ENCODE results near the gene JAML. TPM values are rescaled to one million over a fixed set of nuclear protein-coding genes. Genes with fewer than 3 reads are reported as not detected.

The JAML gene
- total and polyA plus RNA-seq, 2 of the 13 experiments (the other 11 are each of a cell fraction or from before 2014, with no cell fraction given) = 2.0 to 3.3 TPM

DNA sequence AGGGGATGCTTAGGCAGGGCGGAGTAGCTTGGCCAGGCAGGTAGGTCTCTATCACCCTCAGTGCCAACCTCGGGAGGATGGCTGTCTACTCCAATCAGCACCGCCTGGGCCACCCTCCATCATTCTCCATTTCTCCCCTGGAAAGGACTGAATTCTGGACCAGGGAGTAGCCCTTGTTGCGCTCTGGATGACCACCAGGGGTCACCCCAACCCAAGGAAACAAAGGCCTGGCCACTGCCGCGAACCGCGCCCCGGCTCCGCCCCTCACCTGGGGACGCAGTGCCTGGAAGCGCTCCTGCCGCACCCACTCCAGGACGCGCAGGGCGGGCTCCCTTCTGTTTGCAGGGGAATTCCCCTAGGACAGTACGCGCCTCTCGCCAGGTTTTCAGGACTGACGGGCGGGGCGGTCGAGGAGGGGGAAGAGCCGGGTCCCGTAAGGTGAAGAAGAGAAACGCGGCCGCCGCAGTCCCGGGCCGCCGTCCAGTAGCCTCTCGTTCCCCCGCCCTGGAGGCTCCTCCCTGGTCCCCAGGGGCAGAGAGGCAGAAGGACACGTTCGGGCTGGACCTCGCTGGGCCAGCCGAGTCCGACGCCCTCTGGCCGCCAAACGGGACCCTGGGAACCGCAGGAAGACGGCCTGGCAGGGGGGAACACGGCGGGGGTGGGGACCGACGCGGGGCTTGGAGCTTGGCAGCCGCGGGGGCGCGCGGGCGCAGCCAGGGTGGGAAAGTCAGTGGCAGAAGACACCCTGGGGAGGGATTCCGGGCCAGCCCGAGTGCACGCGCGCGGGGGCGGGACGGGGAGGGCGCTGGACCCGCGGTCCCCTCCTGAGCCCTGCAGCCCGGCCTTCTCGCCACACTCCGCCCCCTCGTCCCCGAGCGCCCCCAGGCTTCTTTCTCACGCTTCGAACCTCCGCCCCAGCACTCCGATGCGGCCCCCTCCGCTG is 79.3 kb downstream of the JAML start (continued):
- TF ChIP-seq THRA (CRISPR knock-in tag; IDR thresholded peaks at IDR 0.05; ENCODE audit: borderline replicate concordance) (peak; percentile 39; the same call in 1 of the 2 replicates), THAP8 (CRISPR knock-in tag; IDR thresholded peaks at IDR 0.05; ENCODE audit: borderline replicate concordance) (0 out of 2 replicates have a peak, but pooled peaks have one; percentile 25), ZNF329 (CRISPR knock-in tag; IDR thresholded peaks at IDR 0.05; ENCODE audit: low read depth) (no peak), ZUFSP (CRISPR knock-in tag; IDR thresholded peaks at IDR 0.05; ENCODE audit: borderline replicate concordance) (no peak), ZEB1 (IDR thresholded peaks at IDR 0.05; ENCODE audit: insufficient replicate concordance, low read depth) (peak; percentile 88), KAT8 (CRISPR knock-in tag; IDR thresholded peaks at IDR 0.05) (peak; percentile 29; the same call in 1 of the 2 replicates), GTF2F1 (IDR thresholded peaks at IDR 0.05; ENCODE audit: low read length) (no peak), ZNF484 (CRISPR knock-in tag; IDR thresholded peaks at IDR 0.05; ENCODE audit: borderline replicate concordance, low read depth) (no peak), ZNF547 (CRISPR knock-in tag; IDR thresholded peaks at IDR 0.05) (0 out of 2 replicates have a peak, but pooled peaks have one; percentile 38), MZF1 (CRISPR knock-in tag; IDR thresholded peaks at IDR 0.05; ENCODE audit: borderline replicate concordance) (0 out of 2 replicates have a peak, but pooled peaks have one; percentile 33), PAX8 (CRISPR knock-in tag; IDR thresholded peaks at IDR 0.05; ENCODE audit: borderline replicate concordance) (no peak), SRY (CRISPR knock-in tag; IDR thresholded peaks at IDR 0.05) (0 out of 2 replicates have a peak, but pooled peaks have one; percentile 41), TOPORS (CRISPR knock-in tag; IDR thresholded peaks at IDR 0.05) (no peak), EP300 (IDR thresholded peaks at IDR 0.05; ENCODE audit: low read depth in 2 of 2, low read length in 2 of 2) (no peak), EP300 (CRISPR knock-in tag; IDR thresholded peaks at IDR 0.05; ENCODE audit: borderline replicate concordance) (no peak), DMAP1 (CRISPR knock-in tag; IDR thresholded peaks at IDR 0.05) (peak; percentile 59; the same call in 1 of the 2 replicates), ZNF496 (CRISPR knock-in tag; IDR thresholded peaks at IDR 0.05; ENCODE audit: insufficient replicate concordance) (no peak), SP1 (IDR thresholded peaks at IDR 0.05) (no peak), SP1 (CRISPR knock-in tag; IDR thresholded peaks at IDR 0.05) (peak; percentile 52; the same call in 1 of the 2 replicates), ZNF326 (CRISPR knock-in tag; IDR thresholded peaks at IDR 0.05; ENCODE audit: borderline replicate concordance) (no peak), KDM3A (CRISPR knock-in tag; IDR thresholded peaks at IDR 0.05; ENCODE audit: low read depth) (peak; percentile 61; the same call in 1 of the 2 replicates)
- TF ChIP-seq, protein P1, sequence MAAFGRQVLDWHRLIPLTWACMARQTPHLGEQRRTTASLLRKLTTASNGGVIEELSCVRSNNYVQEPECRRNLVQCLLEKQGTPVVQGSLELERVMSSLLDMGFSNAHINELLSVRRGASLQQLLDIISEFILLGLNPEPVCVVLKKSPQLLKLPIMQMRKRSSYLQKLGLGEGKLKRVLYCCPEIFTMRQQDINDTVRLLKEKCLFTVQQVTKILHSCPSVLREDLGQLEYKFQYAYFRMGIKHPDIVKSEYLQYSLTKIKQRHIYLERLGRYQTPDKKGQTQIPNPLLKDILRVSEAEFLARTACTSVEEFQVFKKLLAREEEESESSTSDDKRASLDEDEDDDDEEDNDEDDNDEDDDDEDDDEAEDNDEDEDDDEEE (CRISPR knock-in tag; IDR thresholded peaks at IDR 0.05) = no peak; the same call in none of the 2 replicates
- TF ChIP-seq, protein P2, sequence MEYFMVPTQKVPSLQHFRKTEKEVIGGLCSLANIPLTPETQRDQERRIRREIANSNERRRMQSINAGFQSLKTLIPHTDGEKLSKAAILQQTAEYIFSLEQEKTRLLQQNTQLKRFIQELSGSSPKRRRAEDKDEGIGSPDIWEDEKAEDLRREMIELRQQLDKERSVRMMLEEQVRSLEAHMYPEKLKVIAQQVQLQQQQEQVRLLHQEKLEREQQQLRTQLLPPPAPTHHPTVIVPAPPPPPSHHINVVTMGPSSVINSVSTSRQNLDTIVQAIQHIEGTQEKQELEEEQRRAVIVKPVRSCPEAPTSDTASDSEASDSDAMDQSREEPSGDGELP (IDR thresholded peaks at IDR 0.05; ENCODE audit: borderline replicate concordance, low read depth) = peak; percentile 47; the same call in 1 of the 2 replicates
